Measurements from ENCODE around the gene INAFM1.

The INAFM1 gene

DNA sequence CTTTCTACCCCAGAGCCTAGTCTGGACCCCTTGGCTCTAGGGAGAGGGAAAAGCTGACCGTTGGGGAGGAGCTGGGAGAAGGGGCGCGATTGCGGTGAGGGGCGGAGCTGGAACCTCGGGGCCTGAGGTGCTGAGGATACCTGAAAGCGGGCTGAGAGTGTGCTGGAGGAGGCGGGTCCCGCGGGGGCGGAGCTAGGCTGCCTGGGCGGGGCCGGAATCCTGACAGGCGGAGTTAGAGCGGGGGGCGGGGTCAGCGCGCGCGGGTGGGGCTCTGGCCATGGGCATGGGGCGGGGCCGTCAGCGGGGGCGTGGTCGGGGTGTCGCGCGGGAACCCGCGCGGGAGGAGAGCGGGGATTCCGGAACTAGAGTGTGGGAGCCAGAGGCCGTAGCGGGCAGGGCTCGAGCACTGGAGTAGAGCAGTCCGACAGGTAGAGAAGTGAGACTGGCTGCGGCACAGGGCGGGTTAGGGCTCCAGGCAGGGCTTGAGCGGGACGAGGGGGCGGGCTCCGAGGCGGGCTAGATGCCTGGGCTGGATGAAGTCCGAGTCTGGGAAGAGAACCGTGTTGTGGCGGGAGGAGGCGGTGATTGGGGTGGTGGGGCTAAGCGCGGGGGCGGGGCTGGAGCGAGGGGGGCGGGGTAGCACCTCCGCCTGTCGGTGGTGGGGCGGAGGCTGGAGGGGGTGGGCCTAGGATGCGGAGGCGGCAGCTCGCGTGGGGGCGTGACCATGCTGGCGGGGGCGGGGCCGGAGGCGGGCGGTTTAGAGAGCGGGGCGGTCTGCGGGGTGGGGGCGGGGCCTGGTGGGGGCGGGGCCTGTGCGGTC lies at the start of gene INAFM1:
Gene INAFM1, plus strand, starts transcription at position 815 of the 820 bp plus-strand sequence. CDS start 35 bp downstream, outside the sequence.
- DNase-seq (ENCODE audit: low read depth, low spot score) = no peak

DNA sequence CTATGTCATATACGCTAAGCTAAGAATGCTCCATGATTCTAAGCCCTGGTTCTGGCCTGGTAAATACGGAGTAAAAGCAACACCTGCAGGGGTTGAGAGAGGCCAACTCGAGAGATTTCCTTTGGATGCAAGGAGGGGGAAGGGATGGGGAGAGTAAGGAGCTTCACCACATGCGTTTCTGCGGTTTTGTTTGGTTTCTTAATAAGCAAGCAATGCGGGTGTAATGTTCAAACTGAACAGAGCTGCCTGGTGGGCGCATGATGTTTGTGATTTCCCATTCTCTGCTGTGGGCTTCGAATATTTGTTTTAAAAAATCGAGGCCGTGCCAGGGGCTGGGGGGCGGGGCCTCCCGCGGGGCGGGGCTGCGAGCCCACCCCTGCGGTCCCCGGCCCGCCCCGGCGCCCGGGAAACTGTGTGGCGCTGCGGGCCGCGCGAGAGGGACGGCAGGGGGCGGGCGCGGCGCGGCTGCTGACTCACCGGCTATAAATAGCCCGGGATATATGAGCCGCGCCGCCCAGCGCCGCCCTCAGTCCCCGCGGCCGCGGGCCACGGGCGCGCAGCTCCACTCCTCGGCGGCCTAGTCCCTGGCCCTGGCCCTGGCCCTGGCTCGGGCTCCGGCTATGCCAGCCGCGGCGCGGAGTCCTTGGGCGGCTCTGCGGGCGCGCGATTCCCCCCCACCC lies 48.8 kb upstream of the INAFM1 start:
- DNase-seq (ENCODE audit: low read depth, low spot score) = no peak

DNA sequence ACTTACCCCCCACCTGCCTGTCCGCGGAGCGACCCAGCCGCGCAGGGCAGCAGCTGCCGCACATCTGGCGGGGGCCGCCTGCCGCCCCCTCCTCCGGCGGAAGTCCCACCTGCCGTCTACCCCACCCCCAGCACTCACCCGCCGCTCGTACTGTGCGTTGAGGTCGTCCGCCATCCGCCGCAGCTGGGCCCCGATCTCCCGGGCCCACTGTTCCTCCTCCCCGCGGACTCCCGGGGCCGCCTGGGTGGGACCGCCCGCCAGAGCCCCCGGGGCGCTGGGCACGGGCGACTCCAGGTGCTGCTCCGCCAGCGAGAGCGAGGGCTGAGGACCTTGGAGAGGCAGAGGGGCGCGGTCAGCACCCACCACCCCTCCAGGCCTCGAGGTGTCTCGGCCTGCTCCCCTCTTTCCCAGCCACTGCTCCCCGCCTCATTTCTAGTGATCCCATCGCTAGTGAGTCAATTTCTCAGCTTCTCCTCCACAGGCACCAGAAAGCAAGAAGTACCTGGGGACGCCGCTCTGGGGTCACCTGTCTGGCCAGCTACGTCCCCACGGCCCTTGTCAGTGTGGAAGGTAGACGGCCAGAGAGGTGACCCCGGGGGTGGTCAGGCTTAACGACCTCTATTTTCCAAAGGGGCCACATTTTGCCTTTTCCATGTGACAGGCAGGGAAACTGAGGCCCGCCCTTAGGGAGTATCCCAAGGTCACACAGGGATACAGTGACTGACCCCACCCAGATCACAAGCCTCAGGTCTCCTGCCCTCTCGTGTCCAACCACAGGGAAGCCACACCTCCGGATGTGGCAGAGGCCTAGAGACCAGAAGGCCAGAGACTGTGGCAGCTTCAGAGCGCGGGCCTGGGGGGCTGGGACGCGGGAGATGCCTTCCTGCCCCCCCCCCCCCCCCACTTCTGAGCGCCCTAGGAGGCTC lies 48.0 kb upstream of the INAFM1 start:
- DNase-seq (ENCODE audit: low read depth, low spot score) = no peak

DNA sequence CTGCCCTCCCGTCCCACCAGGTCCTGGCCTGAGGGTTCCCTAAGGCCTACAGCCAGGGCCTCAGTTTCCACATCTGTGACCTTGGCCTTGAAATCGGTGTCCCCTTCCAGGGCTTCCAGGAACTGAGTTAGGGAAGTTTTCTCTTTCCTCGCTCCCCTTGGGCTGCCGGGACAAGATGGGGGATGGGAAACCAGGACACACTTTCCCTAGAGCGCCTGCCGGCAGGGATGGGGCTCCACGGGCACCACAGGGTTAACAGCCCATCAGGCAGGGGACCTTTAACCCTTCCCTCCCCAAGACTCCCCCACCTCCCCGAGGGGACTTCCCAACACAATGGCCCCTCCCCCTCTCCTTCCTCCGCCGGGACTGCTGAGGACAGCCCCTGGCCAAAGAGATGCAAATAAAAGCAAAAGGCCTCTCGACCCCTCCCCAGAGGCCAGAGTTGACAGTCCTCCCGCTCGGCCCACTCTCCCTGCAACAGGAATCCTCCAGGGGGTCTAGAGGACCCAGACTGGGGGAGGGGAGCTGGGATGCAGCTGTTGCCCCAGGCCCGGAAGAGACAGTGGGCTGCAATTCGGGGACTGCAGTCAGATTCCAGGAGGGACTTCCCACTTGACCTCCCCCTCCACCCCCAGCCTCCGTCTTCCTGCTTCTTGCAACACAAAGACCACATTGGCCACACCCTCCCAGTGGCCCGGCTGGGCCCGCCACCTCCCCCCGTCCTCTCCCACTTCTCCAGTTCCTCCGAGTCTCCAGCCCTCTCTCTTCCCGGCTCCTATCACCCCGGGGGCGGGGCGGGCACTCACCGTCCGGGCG lies 47.1 kb upstream of the INAFM1 start:
- DNase-seq (ENCODE audit: low read depth, low spot score) = peak; percentile 97

DNA sequence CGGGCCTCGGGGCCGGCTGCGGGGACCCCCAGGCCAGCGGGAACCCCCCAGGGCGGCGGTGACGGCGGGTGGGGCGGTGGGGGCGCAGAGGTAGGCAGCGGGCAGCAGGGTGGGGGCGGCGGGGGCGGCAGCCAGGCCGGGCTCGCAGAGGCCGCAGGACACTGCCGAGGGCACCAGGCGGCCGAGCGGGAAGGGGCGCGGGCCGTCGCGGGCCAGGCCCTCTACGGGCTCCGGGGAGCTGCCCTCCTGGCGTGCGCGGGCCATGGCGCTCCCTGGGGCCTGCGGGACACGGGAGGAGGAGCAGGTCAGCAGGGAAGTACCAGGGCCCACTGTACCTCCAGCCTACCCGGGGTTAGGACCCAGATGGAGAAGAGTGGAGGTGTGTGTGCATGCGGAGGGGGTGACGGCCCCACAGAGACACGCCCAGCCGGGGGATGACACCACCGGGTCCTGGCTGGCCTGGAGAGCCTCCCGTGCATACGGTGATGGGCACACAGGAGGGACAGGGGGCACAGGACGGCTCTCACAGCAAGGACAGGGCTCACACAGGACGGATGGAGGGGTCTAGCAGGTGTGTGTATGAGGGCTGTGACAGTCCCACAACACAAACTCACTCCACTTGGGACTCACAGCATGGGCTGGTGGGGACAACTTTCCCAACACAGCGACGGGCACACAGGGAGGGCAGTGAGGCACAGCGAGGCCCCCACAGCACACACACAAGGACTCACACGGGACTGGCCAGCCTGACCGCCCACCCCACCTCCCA lies 46.3 kb upstream of the INAFM1 start:
- no peak for DNase-seq (ENCODE audit: low read depth, low spot score)

DNA sequence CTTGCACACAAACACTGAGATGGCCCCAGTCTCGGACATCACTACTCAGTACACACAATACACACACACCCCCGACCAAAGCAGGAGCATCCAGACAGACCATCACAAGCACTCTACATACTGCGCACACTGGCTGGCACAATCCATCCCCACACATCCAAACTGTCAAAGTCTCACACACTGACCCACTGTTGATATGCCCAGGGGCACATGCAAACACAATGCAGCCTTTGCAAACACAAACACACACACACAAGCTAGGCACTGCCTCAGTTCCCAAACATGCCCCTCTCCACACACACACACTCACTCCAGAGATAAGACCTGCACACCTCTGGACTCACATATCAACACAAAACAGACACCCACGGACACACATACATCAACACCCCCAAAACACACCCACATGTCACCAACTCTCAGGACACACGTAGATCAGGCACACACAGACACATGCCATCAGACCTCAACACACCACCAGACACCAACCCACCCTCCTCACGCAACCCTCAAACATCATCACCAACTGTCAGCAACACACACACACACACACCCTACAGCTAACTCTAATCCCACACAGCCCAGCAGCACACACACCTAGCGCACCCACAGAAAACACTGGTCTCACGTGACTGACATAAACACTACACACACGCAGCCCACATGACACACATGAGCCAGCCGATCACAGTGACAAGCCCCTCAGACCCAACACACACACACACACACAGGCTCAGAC lies 45.6 kb upstream of the INAFM1 start:
- DNase-seq (ENCODE audit: low read depth, low spot score) = no peak

DNA sequence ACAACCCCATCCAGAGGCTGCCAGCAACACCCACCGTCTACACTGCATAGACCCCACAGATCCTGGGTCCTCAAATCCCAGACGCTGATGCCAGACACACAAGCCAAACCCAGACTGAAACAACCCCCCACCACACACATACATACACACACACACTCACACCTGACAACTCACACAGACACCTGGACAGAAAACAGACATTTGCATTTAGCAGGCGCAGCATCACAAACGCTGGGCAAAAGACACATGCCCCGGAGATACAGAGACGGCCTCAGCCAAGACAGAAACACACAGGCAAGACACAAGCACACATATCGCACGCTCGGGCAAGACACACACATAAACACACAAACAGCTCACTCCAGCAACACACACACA lies 45.0 kb upstream of the INAFM1 start:
- DNase-seq (ENCODE audit: low read depth, low spot score) = no peak

DNA sequence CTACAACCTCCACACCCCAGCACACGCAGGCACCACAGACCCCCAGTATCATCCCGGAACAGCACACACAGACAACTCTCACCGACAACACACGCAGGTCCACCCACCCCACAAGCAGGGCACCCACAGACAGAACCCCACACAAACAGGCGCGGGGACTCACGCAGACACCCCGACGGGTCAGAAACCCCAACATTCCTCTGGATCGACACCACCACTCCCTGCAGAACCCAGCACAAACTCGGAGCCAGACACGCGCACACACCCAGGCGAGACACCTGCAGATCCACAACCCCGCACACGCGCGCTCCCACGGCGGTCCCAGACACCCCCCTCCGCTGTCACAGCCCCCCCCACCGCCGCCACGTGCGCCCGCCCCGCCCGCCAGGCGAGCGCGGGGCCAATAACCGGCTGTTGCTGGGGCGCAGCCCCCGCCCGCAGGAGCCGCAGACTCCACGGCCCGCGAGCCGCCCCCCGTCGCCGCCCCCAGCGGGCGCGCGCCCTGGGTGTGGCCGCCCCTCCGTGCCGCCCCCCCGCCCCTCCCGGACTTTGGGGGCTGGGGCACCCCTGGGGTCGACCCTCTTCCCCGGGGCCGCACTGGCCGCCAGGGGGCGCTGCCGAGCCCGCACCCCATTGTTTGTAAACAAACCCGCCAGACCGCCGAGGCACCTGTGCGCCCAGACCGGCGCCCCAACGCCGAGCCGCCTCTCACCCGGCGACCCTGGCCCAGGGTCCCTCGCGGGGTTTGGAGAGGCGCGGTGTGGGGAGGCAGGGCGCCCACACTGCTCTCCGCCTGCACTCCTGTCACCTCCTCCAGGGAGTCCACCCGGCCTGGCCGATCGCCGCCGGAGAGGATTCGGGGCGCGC lies 44.4 kb upstream of the INAFM1 start:
- no peak for DNase-seq (ENCODE audit: low read depth, low spot score)

DNA sequence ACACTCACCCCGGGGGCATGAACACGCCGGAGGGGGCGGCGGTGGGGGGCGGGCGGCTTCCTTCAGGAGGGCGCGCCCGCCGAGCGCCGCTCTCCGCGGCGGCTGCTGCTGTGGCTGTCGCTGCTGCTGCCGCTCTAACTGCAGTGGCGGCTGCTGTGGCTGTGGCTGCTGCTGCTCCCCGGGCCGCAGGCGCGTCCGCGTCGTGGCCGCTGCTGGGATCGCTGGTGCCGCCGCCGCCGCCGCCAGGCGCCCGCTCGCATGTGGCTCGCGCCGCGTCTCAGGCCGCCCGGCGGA lies 43.8 kb upstream of the INAFM1 start, which contains the start of gene BBC3:
Gene BBC3, minus strand, starts transcription at position 279 of the 294 bp plus-strand sequence. CDS start 2,768 bp downstream, outside the sequence.
- no peak for DNase-seq (ENCODE audit: low read depth, low spot score)

DNA sequence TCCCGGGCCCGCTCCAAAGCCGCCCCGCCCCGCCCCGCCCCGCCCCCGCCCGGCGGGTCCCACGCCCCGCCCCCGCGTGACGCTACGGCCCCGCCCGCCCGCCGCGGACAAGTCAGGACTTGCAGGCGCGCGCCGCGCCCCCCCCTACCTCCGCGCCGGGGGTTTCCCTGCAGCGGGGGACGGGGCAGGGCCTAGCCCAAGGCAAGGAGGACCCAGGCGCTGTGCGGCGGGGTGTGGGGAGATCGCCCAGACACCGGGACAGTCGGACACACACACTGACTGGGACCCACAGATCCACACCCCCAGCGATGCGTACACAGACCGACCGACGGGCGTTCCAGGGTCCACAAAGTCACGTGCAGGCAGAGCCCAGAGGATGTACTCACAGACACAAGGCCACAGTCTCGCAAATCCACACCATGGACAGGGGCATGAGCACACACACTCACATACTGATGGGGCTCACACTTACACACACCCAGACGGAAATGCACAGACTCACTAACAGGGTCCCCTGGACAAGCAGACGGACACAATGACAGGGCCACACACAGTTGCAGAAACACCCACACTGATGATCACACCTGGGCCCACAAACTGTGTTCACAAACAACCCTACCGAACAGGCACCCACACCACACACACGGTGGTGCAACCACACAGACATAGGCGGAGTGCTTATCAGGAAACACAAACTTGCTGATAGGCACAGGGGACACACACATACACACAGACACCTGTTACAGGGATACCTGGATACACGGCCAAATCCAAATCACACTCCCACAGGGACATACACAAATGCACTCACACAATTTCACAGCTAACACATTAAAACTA lies 43.2 kb upstream of the INAFM1 start:
- no peak for DNase-seq (ENCODE audit: low read depth, low spot score)

DNA sequence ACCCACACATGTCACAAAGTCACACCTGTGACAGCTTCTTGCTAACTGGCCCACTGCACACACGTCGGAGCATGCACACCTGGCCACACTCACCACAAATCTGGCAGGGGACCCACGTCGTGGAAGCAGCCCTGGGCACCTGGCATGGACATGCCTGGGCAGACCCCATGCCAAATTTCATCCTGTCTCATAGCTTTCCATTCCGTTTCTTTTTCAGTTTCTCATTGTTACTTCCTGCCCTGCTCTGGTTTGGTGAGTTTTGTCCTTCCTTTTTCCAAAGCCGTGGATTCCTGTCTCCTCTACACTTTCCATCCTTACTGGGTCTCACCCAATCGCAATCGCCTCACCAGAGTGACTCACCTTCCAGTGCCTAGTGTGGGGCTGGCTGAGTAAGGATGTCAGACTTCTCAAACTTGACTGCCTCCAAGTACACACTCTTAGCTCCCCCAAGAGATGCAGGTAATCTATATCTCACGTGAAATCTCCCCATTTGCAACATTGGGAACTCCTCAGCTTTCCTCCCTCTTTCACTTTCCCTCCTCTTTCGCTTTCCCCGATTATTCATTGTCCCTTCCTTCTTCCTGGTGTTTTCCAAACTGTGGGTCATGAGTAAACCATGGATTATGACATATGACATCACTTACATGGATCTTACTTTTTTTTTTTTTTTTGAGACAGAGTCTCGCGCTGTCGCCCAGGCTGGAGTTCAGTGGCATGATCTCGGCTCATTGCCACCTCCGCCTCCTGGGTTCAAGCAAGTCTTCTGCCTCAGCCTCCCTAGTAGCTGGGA lies 42.1 kb upstream of the INAFM1 start:
- no peak for DNase-seq (ENCODE audit: low read depth, low spot score)

DNA sequence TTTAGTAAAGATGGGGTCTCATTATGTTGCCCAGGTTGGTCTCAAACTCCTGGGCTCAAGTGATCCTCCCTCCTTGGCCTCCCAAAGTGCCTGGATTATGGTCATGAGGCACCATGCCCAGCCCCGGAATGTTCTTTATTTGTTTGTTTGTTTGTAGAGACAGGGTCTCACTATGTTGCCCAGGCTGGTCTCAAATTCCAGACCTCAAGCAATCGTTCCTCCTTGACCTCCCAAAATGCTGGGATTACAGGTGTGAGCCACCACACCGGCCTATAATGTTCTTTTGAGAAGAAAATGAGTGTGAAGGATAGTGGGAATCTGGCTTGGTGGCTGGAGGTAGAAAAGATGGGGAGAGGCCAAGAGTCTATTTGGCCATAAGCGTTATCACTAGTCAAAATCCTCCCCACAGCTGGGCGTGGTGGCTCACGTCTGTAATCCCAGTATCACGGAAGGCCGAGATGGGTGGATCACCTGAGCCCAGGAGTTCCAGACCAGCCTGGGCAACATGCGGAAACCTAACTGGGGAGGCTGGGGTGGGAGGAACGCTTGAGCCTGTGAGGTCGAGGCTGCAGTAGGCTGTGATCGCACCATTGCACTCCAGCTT lies 38.5 kb upstream of the INAFM1 start:
- DNase-seq (ENCODE audit: low read depth, low spot score) = no peak

DNA sequence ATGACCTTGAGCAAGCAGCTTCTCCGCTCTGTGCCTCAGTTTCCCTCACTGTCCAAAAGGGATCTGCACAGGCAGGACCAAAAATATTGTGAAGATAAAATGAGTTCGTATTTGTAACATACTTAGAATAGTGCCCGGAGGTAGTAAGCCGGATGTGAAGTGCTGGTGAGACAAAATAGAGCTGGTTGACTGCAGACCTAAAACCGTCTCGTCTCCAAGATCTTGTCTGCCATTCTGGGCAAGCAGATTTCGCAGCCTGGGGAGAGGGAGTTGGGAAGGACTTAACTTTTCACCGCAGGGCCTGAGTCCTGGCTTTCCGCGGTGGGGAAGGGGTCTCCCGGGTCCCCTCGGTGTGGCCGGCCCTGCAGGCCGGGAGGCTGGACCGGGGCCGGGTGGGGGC lies 35.5 kb upstream of the INAFM1 start:
- DNase-seq (ENCODE audit: low read depth, low spot score) = no peak

DNA sequence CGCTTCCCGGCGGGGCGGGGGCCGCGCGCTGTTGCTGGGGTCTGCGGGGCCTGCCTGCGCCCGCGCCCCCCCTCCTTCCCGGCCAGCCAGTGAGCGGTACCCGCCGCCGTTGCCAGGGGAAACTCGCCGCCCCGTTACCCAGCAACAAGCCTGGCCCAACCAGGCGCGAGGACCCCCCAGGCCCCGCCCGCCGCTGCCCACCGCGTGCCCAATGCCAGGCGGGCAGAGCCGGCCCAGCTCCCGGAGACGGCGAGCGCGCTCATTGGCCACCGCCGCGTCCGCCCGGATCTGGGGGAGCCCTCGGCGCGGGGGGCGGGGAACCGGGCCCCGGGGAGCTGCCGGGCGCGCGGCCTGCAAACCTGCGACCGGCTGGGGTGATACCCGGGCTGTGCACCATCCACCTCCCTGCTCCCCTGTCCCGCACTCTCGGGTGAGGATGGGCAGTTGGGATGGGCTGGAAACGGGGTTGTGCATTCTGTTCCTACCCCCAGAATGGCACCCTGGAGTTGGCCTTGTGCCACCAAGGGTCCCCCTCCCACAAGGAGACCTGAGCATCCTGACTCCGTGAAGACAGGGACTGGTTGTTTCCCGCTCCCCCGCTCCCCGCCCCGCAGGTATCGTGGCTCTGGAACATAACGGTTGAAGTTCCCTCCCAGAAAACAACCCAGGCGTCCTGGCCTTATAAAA lies 34.9 kb upstream of the INAFM1 start:
- no peak for DNase-seq (ENCODE audit: low read depth, low spot score)

DNA sequence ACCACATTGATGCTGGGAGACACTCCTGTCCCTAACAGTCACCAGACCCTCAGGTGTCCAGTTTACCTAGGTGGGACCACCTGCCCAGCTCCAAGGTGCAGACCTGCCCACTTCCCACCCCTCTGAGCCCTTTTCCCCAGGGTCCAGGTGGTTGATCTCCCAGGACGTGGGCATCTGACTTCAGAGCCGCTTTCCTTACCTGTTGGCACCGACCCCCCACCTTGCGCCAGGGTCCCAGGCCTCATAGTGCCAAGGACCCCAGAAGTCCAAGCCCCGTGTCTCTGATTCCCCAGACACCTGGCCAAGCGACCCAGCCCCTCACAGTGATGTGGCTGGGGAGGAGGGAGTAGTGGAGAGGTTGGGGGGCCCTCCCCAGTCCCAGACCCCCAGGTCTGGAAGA lies 34.1 kb upstream of the INAFM1 start:
- DNase-seq (ENCODE audit: low read depth, low spot score) = no peak

Measured in iPS DF 19.7 (cell line).